C4-2B (cell line): ENCODE data around the gene SIRT7.

Experiments
- ZFX ChIP-seq: fragments of 450-650 bp; IDR thresholded peaks from 2 replicates; pipeline ENCODE4 v1.6.1; 2017
- TF ChIP-seq, protein P1 (sequence below): fragments of 450-650 bp; conservative IDR thresholded peaks from 2 replicates; pipeline ENCODE4 v1.5.1; 2017; ENCODE audit warnings: mild to moderate bottlenecking

DNA sequence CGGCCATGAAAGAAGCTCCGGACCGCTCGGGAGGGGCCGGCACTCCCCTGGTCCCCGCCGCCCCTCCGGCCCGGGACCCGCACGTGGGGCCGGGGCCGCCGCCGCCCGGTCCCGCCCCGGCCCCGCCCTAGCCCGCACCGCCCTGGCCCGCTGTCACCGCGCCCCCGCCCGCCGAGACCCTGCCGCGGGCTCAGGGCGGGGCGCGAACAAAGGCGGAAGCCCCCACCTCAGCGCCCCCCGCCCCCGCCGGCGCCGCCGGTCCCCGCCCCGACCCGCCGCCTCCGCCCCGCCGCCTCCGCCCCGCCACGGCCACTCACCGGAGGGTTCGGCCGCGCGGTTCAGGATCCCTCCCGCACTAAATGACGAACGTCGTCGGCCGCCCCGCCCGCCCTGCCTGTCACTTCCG is 47.0 kb downstream of the SIRT7 start, which contains the start of gene ARHGDIA:
- TF ChIP-seq, protein P1, sequence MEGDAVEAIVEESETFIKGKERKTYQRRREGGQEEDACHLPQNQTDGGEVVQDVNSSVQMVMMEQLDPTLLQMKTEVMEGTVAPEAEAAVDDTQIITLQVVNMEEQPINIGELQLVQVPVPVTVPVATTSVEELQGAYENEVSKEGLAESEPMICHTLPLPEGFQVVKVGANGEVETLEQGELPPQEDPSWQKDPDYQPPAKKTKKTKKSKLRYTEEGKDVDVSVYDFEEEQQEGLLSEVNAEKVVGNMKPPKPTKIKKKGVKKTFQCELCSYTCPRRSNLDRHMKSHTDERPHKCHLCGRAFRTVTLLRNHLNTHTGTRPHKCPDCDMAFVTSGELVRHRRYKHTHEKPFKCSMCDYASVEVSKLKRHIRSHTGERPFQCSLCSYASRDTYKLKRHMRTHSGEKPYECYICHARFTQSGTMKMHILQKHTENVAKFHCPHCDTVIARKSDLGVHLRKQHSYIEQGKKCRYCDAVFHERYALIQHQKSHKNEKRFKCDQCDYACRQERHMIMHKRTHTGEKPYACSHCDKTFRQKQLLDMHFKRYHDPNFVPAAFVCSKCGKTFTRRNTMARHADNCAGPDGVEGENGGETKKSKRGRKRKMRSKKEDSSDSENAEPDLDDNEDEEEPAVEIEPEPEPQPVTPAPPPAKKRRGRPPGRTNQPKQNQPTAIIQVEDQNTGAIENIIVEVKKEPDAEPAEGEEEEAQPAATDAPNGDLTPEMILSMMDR, result no peak
- no peak for TF ChIP-seq ZFX
